Fibroblast of skin of abdomen (primary cell): ENCODE data around the gene LDLRAD4.
A peak's percentile ranks its signal among the peaks of the same experiment; 100 is the strongest.

Experiments
- DNase-seq: peaks from one replicate; pipeline ENCODE4 v3.0.0-alpha.2; 2013

Gene LDLRAD4

DNA sequence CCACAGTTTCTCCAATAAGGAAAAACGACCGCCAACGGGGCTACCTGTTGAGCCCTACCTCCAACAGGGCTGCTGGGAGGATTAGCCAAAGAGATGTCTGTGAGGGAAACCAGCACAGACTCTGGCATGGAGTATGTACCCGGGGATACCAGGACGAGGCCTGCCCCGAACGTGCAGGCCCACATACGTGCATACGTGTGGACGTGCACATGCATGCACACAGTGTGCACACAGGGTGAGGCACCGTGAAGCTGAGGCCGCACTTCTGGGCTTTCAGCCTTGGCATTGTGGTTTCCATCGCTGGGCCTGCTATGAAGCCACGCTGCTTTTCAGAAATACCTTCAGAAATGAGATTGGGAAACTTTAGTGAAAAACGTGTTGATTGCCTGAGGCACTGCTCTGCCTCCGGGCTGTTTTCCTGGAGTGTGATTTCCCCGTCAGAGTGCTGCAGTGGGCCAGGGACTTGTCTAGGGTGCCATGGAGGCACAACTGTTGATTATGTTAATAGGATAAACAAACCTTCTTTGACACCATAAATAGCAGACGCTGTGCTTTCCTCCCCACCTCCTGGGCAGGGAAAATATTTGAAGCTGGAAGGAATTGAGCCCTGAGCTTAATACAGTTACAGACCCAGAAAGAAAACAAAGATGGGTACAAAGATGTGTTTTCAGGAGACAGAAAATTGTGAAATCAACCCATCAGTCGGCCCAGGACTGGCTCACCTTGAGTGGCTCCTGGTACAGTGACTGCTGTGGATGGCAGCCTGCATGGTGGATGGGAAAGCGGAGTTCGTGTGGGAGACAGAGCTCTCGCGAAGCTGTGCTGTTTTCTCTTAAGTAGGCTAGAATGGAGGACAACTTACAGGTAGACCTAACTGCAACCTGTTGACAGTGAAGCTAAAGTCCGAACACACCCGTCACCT, 325.5 kb downstream of the LDLRAD4 start:
- DNase-seq, result no peak

DNA sequence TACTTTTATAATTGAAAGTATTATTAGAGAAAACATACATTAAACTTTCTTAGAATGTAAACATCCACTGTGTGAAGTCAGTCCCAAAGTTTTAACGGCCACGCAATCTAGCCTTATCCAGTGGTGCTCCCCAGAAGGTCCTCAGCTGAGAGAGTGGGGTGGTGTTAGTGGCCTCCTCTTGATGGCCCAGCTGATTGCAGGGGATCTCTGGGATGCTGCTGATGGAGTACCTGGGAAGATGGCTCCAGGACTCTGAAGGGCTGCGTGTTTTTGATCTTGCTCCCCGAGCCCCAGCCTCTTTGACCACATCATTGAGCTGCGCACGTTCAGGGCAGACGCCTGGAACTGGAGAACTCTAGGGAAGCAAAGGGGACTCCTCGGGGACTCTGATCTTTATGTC, 326.4 kb downstream of the LDLRAD4 start:
- no peak for DNase-seq

DNA sequence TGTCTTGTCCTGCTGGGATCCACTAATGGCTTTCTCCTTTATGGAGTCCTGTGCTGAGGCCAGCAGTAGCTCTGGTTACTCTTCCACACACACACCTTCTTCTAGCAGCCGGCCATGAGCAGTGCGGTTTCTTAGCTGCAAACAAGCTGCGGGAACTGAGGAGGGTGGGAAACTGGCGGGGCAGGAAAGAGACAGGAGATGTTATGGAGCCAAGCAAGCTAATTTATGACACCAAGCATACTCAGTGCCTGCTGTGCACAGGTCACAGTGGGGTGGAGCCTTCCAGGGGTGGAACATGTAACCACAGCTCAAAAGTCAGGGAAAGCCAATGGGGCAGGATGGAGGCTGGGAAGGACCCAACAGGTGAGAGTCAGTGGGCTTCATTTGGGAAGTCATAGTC, 327.0 kb downstream of the LDLRAD4 start:
- no peak for DNase-seq

DNA sequence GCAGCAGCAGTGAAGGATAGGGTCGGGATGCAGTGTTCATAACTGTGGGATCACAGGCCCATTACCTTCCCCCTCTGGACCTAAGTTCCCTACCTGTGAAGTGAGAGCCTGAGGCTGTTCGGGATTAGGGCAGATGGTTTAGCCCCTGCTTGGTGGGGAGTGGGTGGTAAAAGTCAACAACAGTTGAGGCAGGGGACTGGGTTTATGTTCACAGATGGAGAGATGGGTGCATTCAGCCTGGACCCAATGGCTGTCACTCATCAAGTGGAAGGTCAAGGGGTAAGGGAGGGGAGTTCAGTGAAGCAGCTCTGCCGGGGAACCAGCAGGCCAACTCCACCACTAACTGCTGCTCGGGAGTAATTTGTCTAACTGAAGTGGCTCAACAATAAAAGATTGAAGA, 327.4 kb downstream of the LDLRAD4 start:
- DNase-seq, result no peak

DNA sequence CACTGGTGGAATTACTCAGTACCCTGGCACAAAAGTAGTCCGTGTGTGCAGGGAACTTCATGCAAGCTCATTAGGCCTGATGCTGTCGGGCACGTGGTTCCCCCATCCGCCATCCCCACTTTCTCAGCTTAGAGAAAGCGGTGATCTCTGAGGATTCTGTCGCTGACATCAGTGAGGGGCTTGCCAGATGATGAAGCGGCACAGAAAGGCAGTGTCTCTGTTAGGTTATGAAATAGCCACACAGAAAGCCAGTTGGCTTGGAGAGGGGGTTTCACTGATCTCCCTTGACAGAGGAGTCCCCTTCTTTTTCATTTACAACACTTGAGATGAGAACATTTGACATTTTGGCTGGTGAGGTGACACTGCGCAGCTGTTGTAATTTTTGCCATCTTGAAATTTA, 328.1 kb downstream of the LDLRAD4 start:
- DNase-seq, result no peak

DNA sequence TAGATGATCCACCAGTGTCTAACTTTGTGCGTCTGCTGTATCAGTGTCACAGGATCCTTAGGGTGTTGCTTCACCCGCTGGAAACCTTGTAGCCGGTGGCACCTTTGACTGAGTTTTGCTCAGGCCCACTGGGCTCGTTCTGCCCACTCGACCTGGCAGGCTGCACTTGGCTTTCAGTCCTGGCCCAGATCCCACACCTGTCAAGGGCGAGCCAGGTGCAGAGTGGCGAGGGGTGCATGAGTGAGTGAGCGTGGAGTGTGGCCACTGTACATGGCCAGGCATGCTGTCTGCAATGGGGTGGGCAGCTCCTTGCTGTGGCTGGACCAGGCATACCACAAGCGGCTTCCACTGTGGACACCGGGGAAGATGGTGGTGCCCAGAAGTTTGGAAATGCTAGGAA, 328.8 kb downstream of the LDLRAD4 start:
- no peak for DNase-seq

DNA sequence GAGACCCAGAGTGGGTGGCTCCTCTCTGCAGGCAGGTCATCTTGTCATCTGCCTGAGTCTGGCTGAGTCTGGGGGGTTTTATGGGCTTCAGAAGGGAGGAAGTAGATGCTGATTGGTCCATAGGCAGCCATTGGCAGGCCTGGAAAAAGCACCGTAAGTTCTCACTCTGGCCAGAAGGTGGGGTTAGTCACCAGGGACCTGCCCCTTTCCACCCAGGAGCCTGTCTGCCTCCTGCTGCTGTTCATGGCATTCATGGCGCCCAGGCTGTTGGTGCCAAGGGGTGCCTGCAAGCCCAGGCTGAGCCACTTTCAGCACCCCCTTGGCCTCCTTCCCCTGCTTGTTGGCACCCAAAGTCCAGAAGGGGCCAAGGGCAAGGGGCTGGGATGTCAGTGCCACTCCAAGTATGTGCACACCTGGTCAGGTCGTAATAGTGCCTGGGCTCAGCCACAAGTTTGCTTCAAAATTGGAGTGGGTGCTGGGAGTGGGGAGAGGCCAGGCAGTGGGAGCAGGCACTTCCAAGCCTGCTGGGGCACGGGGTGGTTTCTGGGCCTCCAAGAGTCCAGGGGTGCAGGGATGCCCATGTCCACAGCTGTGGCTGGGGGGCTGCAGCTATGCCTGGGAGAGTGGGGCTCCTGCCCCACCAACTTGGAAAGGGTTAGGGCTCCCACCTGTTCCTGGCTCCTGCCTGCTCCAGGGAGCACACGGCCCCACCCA, 329.7 kb downstream of the LDLRAD4 start:
- DNase-seq, result no peak

DNA sequence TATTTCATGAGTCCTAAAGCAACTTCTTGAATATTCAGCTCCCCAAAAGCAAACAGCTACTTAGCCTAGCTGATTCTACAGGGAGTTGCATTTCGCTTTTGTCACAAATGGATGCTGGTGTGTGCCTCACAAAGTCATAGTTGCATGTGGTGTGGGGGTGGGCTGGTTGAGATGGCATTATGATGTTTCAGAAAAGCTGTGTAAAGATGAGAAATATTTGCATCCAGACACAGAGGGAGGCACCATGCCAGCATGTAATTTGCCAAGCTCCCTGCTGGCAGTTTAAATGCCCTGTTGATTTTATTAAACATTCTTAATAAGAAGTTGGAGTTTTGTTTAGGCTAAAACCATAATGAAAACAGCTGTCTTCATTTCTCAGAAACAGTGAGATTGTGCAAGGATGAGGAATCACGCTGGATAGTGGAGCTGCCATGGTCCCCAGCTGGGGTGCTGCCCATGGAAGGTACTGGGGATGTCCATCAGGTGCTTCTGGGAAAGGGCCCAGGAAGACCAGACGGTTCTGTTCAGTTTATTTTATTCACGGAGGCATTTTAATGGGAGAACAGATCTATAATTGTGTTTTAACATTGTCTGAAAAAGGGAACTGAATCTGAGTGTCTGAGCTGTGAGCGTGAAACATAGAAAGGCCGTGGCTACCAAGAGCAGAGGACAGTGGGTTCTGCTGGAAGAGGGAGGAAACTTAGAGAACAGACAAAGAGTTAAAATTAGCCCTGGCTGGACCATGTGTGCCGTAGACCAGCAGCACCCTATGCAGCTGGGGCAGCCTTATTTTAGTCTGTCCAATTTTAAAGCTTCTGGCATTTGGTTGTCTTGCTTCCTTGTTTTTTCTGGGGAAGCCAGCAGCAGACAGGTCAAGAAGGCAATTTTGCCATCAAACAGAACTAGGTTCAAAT, 330.7 kb downstream of the LDLRAD4 start:
- DNase-seq, result no peak

DNA sequence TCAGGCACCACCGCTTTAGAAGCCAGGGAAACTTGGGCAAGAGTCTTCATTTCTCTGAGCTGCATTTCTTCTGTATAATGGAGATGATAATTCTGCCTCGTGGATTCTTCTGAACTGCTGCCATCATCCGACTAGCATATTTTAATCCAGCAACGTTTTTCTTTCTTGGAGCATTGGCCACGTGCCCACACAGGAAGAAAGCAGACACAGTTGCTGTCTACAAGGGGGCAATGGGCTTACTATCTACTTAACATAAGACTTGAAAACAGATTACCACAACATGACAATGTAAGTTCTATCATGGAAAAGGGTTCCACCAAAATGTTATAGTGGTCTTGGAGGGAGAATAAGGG, 331.3 kb downstream of the LDLRAD4 start:
- peak; percentile 14 for DNase-seq

DNA sequence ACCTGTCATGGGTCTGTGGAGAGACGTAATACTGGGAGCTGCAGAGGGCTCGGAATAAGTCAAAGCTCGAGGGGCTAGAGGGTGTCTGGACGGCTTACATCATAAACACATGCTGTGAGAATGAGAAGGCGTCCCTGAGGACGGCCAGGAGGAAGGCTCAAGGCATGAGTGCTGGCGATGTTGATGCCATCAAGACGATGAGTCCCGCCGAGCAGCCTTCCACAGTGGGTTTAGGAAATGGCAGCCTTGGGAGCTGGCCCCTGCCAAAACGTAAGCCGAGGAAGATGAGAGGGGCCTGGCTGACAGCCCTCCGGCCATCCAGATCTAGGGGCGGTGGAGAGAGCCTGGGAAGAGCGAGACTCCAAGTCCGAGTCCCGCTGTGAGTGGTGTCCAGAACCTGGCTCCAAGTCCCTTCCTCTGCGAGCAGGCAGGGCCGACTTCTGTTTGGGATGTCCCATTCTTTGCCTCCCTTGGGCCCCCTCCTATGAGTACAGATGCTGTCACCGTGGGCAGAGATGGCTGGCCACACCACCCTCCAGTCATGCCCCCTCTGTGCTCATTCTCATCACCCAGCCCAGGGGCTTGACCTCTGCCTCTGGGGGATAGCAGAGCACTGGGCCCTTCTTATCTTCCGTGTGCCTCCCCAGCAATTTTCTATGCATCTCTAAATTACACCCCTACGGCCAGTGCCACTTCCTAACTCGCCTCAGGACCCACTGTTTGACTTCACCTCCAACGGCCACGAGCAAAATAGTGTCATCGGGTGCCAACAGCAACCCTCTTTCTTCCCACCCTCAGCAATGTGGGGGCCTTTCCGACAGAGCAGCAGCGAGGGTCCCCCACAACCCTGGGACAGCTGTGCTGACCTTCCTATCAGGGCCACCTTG, 332.1 kb downstream of the LDLRAD4 start:
- DNase-seq, result no peak

DNA sequence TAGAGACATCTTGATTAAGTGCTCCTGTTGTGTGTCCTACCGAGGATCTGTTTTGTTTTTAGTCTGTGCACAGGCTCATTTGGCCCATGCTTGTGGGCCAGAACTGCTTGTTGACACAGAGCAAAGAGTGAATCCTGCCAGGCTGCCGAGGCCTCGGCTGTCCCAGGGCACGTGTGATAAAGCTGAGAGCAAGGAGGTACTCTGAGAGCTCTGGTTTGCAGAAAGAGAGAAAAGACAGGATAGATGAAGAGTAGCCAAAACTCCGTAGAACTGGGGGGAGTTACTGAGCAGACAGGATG, 332.7 kb downstream of the LDLRAD4 start:
- DNase-seq, result no peak

DNA sequence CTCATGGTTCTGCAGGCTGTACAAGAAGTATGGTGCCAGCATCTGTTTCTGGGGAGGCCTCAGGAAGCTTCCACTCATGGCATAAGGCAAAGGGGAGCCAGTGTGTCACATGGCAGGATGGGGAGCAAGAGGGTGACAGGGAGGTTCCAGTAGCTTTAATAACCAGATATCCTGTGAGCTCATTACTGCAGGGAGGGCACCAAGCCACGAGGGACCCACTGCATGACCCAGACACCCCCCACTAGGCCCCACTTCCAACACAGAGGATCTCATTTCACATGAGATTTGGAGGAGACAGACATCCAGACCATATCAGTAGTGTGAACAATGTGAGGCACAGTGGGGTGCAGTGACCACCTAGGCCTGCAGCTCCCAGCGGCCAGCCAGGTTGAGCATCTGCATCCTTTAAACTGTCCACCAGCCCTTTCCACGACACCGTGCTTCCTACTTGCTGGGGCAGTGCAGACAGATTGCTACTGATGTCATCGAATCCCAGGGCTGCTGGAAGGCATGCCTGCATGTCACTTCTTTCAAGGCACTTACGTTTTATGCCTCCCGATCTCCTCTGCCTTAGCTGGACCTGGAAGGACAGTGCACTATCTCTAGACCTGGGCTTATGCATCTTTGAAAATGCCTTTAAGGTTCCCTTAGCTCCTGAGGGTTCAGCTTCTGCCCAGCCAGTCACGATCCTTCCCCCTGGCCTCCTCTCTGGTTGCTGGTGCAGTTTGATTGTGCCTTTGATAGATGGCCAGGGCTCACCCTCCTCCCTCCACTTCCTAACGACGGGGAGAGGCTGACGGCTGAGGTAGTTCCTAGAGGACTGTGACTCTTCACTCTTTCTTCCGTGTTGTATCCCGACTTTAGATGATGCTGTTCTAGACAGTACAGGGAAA, 333.5 kb downstream of the LDLRAD4 start:
- DNase-seq, result no peak

DNA sequence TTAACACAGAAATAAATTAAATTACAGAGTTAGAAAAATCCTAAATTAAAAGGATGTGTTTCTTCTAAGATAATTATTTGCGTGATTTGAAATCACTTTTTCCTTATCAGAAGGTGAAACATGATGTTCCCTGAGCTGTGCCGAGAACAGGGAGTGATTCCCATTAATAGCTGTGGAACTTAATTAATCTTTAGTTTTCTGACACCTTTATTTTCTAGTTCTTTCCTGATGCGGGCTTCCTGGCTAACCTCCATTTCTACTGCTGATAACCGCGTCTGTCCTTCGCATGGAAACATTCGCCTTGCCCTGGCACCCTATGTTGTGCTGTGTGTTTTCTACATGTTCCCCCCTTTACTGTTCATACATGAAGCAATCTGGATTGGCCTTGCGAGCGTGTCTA, 334.9 kb downstream of the LDLRAD4 start:
- no peak for DNase-seq

DNA sequence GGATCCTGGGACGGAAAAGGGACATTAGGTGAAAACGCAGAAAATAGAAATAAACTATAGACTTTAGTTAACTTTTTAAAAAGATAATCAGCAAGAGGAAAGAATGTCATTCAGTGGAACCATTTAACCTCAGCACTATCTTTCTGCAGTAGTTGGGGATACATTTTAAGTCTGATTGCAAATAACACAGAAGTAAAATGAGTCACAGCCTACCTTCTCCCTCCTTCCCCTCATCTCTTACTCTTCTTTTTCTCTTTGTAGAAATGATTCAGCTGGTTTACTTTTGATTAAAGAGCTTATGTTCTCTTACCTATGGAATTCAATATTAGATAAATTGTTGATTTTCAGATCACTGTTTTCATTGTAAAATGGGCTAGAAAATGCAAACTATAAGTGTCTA, 336.6 kb downstream of the LDLRAD4 start:
- DNase-seq, result no peak

DNA sequence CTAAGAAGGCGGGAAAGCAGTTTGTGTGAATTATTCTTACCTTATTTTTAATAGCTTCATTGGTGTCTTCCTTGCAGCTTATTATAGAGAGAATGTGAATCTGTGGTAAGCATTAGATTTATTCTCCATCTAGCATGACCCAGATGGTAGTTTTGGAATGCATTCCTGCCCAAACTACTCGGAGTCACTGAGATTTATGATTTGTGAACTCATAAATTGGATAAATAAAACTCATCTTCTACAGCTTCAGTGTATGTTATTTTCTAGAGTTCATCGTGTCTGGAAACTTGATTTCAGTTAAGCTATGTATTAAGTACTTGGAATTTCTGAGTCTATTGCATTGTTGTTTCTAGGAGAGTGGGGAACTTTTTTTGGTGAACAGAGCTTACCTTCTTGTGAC, 337.3 kb downstream of the LDLRAD4 start:
- DNase-seq, result no peak

DNA sequence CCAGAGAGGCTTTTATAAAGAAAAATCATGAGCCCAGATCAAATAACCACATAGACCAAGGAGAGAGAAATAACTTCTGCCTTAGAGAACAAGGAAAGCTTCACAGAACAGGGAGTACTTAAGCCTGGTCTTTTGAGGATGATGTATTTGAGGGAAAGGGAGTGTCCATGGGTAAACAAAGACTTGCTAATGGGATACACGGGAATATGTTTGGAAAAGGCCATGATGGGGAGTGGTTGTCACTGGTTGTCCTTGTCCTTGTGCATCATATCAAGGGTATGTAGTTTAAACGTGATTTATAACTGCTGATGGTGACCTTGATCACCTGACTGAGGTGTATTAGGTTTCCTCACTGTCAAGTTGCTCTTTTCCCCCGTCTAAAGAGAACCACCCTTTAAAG, 337.9 kb downstream of the LDLRAD4 start:
- no peak for DNase-seq

DNA sequence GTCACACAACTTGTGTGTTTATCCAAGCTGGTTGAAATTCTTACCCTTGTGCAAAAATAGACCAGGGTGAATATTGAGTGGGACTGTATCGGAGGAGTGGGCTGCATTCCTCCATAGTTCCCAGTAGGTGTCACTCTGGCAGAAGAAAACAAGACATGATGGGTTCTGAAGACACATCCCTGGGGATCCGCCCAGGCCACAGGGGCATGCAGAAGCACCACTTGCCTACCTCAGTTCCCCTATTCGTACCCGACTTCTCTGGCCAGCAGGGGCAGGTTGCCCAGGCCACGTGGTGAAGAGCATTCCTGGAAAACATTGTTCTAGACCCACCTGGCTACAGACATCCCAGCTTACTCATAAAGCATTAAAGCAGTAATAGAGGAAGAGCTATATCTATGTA, 339.6 kb downstream of the LDLRAD4 start:
- DNase-seq, result peak; percentile 44

DNA sequence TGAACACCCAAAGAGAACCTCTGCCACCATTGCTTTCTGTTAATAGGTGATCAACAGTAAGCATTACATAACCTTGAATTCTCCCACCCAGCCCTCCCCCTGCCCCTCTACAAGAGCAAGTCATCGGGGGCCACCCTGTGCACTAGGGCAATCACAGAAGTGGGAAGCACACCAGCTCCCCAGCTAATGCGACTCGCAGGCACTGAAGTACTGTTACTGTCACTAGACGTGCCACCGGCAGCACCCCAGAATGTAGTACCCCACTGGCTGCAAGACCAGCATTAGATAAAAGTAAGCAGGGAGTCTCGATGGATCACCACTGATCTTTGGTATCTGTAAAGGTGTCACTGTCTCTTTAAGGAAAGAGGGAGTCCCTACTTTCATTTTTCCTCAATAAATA, 340.2 kb downstream of the LDLRAD4 start:
- no peak for DNase-seq

DNA sequence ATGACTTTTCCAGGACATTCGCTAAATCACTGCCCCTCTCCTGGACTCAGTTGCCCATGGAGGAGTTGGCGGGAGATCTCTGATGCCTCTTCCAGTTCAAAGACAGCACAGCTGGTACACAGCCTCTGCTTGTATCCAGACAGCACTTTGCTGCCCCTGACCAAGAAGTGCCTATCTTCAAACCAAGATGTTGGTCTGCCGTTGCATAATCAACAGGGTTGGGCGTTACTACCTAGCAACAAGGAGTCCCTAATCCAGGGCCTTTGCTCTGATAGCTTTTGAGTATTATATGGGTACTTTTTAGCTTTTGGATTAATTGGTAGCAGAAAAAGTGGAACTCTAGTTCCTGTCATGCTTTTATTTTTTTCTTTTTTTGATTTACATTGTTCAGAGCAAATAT, 341.2 kb downstream of the LDLRAD4 start:
- DNase-seq, result no peak

DNA sequence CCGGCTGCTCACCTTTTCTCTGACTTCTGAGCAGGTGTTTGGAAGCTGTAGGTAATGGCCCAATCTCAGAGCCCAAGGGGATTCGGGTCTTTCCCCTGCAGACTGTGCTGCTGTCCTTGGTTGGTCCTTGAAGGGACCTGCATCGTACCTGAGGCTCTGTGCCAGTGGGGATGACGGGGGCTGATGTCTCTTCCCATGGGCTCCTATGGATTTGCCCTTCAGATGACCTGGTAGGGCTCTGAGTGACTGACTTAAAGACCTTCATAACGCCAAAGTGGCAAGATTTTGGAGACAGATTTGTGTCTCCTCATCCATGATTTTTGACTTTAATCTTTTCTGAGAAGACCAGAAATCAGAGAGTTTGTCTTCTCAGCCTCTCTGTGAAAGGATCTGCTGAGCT, 341.7 kb downstream of the LDLRAD4 start:
- no peak for DNase-seq

DNA sequence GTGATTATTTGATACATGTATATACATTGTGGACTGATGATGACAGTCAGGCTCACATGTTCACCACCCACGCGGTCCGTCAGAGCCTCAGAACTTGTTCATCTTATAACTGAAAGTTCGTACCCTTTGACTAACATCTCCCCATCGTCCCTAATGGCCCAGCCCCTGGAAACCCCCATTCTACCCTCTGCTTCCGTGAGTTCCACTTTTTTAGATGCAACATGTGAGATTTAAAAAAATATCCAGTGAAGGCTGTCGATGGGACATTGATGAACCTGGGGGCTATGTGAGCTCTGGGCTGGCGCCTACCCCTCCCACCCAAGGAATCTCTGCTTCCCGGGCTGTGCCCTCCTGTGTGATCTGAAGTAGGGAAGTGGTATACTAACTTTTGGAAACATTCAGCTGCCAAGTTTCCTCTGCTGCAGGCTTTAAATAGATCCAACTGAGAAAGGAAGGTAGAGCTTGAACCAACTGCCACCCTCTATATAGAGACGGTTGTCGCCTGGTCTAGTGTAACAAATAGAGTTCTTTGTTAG, 344.0 kb downstream of the LDLRAD4 start:
- DNase-seq, result no peak
